Activated CD4-positive, CD25-positive, alpha-beta regulatory T cell treated with anti-CD3 and anti-CD28 coated beads, Interleukin-2, amount 50 U/mL, for 24 hours (primary cell): ENCODE results near the gene LRIT2.

Experiments
- ATAC-seq, 2 donors: fragments of 150-1000 bp; cut with Tn5 transposase; one replicate each; pipeline ENCODE4 v1.10.0; 2021; ENCODE audit warnings: mild to moderate bottlenecking in 1 of 2, moderate library complexity in 1 of 2

LRIT2 gene, protein sequence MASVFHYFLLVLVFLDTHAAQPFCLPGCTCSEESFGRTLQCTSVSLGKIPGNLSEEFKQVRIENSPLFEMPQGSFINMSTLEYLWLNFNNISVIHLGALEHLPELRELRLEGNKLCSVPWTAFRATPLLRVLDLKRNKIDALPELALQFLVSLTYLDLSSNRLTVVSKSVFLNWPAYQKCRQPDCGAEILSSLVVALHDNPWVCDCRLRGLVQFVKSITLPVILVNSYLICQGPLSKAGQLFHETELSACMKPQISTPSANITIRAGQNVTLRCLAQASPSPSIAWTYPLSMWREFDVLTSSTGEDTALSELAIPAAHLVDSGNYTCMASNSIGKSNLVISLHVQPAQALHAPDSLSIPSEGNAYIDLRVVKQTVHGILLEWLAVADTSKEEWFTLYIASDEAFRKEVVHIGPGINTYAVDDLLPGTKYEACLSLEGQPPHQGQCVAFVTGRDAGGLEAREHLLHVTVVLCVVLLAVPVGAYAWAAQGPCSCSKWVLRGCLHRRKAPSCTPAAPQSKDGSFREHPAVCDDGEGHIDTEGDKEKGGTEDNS

DNA sequence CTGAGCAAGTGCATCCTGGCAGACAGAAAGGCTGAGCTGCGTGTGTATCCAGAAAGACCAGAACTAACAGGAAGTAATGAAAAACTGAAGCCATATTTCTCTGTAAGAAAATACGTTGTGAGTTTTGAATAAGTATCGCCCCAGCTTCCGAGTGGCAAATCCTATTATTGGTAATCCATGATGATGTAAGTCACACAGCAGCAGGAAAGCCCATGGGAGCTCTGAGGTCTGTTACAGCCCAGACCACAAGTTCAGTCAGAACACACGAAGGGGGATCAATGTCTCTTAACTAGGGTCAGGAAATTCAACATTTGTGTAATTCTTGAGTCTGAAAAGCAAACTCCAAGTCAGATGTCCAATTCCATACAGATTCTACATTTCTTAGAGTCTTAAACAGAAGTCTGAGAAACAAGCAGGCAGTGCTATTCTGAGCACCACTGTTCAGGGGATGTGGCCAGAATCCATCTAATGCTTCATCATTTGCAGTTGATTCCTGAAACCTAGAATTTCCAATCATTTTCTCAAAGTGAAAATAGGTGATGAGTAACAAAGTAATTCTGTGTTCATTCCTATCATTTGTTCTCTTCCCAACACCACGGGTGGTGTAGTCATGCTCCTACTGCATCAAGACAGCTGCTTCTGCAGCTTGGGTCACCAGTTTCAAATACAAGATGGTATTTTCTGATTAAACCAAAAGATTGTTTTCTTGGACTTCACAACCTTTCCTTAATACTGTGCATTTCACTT lies at the start of gene LRIT2:
Gene LRIT2, minus strand, starts transcription at position 118 of the 747 bp plus-strand sequence. Its CDS starts 24 bp downstream, at position 94.
- no peak for ATAC-seq

GRCh38 chr10:84270708-84271107 lies 45.4 kb upstream of the LRIT2 start:
- ATAC-seq: no peak

GRCh38 chr10:84269773-84270172 lies 44.4 kb upstream of the LRIT2 start:
- ATAC-seq: no peak

GRCh38 chr10:84269162-84269561 lies 43.8 kb upstream of the LRIT2 start:
- ATAC-seq: no peak

- peak; percentile 71 to 81 for ATAC-seq
Observed at GRCh38 chr10:84267503-84268126, 42.3 kb upstream of the LRIT2 start.

DNA sequence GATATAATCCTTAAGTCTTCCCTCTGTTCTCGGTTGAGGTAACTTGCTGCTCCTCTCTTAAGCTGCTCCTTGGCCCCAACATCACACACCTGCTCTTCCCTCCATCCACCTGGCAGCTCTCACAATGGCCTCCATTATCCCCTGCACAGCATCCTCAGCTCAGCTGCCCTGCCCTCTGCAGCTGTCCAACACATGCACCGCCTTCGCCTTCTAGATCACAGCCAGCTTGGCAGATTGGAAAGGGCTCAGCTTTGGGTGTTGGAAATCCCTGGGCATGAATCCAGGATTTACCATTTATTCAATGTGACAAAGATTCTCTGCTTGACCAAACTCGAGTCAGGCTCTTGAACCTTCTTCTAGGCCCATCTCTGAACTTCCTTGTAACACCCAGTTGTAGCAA lies 40.1 kb upstream of the LRIT2 start:
- ATAC-seq: no peak

GRCh38 chr10:84264611-84265141 lies 39.3 kb upstream of the LRIT2 start:
- peak; percentile 81 to 83 for ATAC-seq

GRCh38 chr10:84263716-84264115 lies 38.4 kb upstream of the LRIT2 start:
- no peak for ATAC-seq

GRCh38 chr10:84262190-84262956 lies 37.0 kb upstream of the LRIT2 start:
- ATAC-seq: no peak

DNA sequence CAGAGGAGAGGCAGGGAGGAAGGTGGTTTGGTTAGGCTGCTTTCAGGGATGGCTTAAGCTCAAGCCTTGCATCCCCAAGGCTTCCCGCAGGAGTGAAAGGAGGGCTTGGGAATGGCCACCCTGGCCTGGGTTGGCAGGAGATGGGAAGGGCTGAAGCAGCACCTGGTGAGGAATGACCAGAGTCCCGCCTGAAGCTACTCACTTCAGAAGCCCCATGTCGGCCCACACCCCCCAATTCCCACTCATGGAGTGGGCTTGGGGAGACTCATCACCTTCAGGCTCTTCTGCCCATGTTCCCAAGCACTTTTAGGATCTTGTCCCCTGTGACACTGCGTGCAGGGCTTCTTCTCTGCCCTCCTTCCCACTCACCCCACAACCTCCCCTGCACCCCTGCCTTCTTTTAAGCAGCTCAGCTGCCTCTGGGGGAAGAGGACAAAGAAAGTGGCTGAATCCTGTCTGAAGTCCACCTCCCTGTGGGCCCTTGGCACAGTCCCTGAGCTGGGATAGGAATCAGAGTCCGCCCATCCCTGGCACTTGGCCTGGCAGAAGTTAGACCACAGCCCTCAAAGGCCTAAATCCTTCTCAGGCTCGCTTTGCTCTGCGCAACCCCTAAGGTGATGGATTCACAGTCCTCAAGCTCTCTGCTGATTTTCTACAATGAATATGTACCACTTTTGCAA lies 36.0 kb upstream of the LRIT2 start:
- no peak for ATAC-seq

DNA sequence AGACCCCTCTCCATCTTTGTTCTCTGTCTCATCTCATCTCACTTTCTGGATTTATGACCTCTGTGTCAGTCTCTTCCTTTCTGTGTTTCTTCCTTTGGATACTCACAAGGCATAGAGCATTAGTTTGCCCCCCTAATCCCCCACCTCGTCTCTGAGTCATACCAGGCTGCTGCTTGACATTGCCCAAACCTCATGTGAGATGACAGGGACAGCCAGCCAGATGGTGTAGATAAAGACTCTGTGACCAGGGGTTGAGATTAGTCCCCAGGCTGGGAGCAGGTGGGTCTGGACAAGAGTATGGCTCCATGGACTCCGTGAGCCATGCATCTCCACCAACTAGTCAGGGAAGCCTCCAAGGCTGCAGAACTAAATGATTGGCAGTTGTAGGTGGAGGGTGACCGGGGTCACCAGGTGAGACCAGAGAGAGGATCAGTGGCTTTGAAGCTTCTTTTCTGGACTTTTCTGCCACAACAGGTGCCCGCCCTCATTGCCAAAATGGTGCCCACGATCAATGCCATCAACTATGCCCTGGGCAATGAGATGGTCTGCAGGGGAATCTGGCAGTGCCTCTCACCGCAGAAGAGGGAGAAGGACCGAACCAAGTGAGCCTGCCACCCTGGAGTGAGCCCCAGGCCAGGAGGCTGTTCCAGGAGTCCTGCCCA lies 32.8 kb upstream of the LRIT2 start:
- ATAC-seq: no peak

GRCh38 chr10:84257343-84258020 lies 32.1 kb upstream of the LRIT2 start:
- ATAC-seq: no peak

DNA sequence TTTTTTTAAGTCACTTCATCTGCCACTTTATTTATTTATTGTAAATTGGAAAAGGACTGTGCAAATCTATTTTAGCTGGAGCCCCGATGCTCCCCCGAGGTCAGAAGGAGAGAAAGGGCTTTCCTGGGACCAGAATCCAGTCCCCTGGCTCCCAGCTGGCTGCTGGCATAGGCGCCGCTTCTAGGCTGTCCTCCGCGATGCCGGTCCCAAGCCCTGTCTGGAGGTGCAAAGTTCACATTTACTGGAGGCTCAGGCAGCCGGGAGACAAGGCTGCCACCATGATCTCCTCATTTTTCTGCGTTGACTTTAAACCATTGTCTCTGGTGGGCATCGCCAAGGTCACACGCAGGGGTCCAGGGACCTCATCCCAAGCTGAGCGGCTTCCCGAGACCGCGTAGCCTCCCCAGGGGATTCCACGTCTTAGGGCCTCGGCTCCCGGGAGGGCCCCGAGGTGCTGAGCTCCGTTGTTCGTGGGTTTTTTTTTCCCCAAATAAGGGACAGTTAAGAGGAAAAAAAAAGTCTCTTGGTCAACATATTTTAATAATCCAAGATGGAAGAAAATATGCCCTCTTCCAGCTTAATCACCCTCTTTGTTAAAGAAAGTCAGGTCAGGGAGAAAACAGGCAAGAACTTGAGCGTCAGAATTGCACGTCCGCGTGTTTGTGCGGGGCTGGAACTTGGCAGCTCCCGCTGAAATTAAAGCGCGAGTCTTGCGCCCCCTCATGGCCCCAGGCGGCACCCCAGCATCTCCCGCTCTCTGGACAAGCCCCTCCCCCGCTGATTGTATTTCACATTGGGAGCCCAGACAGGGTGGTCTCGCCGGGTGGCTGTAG lies 31.4 kb upstream of the LRIT2 start:
- no peak for ATAC-seq

DNA sequence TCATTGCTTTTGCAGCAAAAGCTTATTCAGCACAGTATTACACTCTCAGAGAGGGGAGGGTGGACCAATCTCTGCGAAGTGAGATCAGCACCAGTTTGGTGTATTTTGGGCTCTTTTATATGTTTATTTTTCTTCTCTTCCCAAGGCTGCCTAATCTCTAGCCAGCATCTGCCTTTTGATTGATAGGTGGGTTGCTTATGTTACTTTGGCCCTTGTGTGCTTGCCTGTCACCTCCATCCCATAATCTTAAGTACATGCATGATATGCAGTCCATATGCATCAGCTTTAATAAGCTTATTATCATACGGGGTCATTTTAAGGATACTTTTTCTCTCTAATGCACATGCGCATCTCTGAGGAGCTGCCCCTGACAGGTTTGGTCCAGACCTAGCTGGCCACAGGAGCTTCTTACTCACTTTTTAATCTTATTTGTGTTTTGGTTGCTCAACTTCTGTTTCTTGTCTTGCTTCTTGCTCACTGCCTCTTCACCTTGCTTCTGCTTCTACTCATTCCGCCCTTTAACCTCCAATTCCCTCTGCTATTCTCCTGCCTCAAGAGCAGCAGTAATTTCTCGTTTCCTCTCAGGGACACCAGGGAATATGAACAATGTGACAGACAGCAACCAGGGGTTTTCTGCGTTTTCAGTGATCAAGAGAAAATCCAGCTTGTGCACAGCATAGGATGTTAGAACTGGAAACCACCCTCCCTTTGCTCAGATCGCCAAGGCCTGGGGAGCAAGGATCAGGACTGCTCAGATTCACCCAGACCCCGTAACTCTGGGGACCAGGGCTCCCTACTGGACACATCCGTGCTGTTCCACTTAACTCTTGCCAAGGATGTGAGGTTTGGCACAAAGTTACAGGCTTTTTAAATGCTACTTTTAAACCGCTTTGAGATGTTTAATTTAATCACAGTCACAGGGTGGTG lies 29.5 kb upstream of the LRIT2 start:
- no peak for ATAC-seq

DNA sequence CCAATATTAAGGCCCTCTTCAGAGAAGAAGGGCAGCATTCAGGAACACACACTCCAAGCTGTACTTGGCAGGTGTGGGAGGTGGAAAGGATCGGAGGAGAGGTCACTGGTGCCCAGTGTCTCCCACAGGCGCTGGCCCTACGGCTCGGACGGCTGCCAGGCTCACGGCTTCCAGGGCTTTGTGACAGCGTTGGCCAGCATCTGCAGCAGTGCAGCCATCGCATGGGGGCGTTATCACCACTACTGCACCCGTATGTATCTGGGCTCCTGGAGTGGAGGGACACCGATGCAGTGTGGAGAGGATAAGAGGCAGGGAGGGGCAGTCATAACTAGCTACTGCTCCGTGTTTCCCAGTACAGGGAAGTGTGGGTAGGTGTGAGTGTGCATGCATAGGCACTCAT lies 23.4 kb upstream of the LRIT2 start:
- ATAC-seq: no peak

- no peak for ATAC-seq
Observed at GRCh38 chr10:84247496-84247895, 22.2 kb upstream of the LRIT2 start.

DNA sequence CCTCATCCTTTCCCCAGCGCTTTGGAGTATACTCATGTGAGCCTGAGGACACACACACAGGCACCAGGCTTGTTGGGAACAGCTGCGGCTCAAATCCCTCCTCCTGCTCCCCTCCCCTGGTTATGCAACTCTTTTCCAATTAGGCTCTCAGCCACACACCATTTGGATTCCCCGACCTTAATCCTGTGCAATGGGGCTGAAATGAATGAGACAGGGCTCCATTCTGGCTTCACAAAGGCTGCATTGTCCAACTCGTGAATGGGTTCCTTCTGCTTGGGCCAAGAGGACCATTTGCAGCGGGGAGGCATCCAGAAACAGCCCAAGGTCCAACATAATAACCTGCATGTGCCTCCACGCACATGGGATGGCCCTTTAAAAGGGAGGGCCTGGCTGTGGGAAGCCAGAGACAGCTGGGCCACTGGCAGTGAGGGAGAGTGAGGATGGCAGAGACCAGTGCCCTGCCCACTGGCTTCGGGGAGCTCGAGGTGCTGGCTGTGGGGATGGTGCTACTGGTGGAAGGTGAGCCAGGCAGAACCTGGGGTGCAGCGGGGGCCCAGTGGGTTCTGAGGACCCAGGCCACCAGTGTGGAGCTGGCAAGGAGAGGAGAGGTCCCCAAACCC lies 19.4 kb upstream of the LRIT2 start, which contains the start of gene RGR:
Gene RGR, plus strand, starts transcription at position 403 of the 620 bp plus-strand sequence. Its CDS starts 38 bp downstream, at position 441.
- no peak for ATAC-seq

GRCh38 chr10:84243759-84244158 lies 18.4 kb upstream of the LRIT2 start:
- ATAC-seq: no peak
